Hypothalamus (tissue), 51 donors: ENCODE data around the gene NLRP12.
A peak's percentile ranks its signal among the peaks of the same experiment; 100 is the strongest.
"Not testable (repeated sequence)": the region's sequence is repeated elsewhere in the genome, so short reads cannot be mapped to it uniquely, and the experiment has no call there.

Source experiments
- DNase-seq, 51 donors: peaks; one replicate each; lab custom pipeline; 2025; lab: John Stamatoyannopoulos, UW

Gene NLRP12

GRCh38 chr19:53824134-53824611 lies at the start of gene NLRP12:
TSS of gene NLRP12 (minus strand) at chr19:53824314. CDS start at chr19:53824174, 140 bp downstream.
- DNase-seq = peak in 4 of 51 donors; percentile 1 to 17 (median 6)

- DNase-seq = no peak
These were observed 48.6 kb upstream of the NLRP12 start for GRCh38 chr19:53872762-53873161.

GRCh38 chr19:53871454-53871853 lies 47.3 kb upstream of the NLRP12 start:
- DNase-seq = no peak

GRCh38 chr19:53870485-53870844 lies 46.4 kb upstream of the NLRP12 start:
- peak in 3 of 51 donors; percentile 3 to 18 (median 6) for DNase-seq

- peak in 1 of 51 donors; percentile 15 for DNase-seq
These were observed 45.8 kb upstream of the NLRP12 start for GRCh38 chr19:53869805-53870484.

GRCh38 chr19:53868892-53869804 lies 45.0 kb upstream of the NLRP12 start:
- DNase-seq = peak in 46 of 51 donors; percentile 7 to 82 (median 58)

- peak in 21 of 51 donors; percentile 11 to 68 (median 39) for DNase-seq
These were observed 44.2 kb upstream of the NLRP12 start for GRCh38 chr19:53868091-53868891.

- DNase-seq = peak; percentile 29 to 98 (median 94)
These were observed 43.3 kb upstream of the NLRP12 start, which contains the start of gene MYADM for GRCh38 chr19:53867225-53868090. TSS of gene MYADM (plus strand) at chr19:53867883. CDS start at chr19:53873530, 5,647 bp downstream.

- peak in 6 of 51 donors; percentile 5 to 50 (median 34) for DNase-seq
These were observed 42.7 kb upstream of the NLRP12 start for GRCh38 chr19:53866865-53867224.

- peak in 48 of 51 donors; percentile 16 to 90 (median 62) for DNase-seq
These were observed 42.1 kb upstream of the NLRP12 start for GRCh38 chr19:53865918-53866864.

- DNase-seq = peak in 6 of 51 donors; percentile 14 to 76 (median 38)
These were observed 41.4 kb upstream of the NLRP12 start for GRCh38 chr19:53865523-53865917.

GRCh38 chr19:53864308-53864836 lies 40.3 kb upstream of the NLRP12 start:
- DNase-seq = peak in 32 of 51 donors; percentile 6 to 80 (median 32)

- DNase-seq = no peak
These were observed 29.6 kb upstream of the NLRP12 start for GRCh38 chr19:53853707-53854106.

GRCh38 chr19:53849237-53849676 lies 25.1 kb upstream of the NLRP12 start:
- no peak for DNase-seq

GRCh38 chr19:53847555-53847954 lies 23.4 kb upstream of the NLRP12 start:
- DNase-seq = no peak

GRCh38 chr19:53844849-53845246 lies 20.7 kb upstream of the NLRP12 start:
- DNase-seq = no peak

GRCh38 chr19:53840914-53841313 lies 16.8 kb upstream of the NLRP12 start:
- DNase-seq = not testable (repeated sequence)

GRCh38 chr19:53840241-53840640 lies 16.1 kb upstream of the NLRP12 start:
- not testable (repeated sequence) for DNase-seq
